Caco-2 (cell line): ENCODE data around the gene SLC25A3. TPM values are rescaled to one million over a fixed set of nuclear protein-coding genes. Genes with fewer than 3 reads are reported as not detected.
"Not testable (repeated sequence)": the region's sequence is repeated elsewhere in the genome, so short reads cannot be mapped to it uniquely, and the experiment has no call there.

Source experiments
- BruUV-seq: library from RNA; stranded (reverse); fragments of 400-500 nt; replicated peaks from 2 replicates; lab custom pipeline; 2021; lab: Mats Ljungman, UMichigan
- CTCF ChIA-PET: fragments of 300-600 bp; sonication (Branson Sonifier 250); formaldehyde crosslinking; loops from one replicate; lab custom pipeline; 2022; ENCODE audit warnings: antibody characterized with exemption; lab: Charles Lee
- POLR2A ChIA-PET: fragments of 300-600 bp; sonication (Branson Sonifier 250); formaldehyde crosslinking; loops from one replicate; lab custom pipeline; 2022; ENCODE audit warnings: antibody characterized with exemption; lab: Charles Lee
- DNase-seq, 2 experiments: peaks; one replicate each; pipeline versions ENCODE4 v3.0.0 to v3.0.0-alpha.2; 2020 to 2022
- H3K27me3 ChIP-seq: replicated peaks from 2 replicates; pipeline ENCODE4 v1.6.0; 2011; ENCODE audit warnings: low read length; ENCODE audit not compliant: control insufficient read depth, insufficient read depth
- H3K36me3 ChIP-seq: 2 replicates; pipeline ENCODE4 v1.5.1; 2011; ENCODE audit warnings: low read length; ENCODE audit not compliant: control insufficient read depth, insufficient read depth
- H3K4me1 ChIP-seq: fragments of 250-450 bp; sonication (Bioruptor Pico); 2 replicates; pipeline ENCODE4 v1.5.1; 2020; ENCODE audit warnings: mild to moderate bottlenecking
- H3K4me3 ChIP-seq: 2 replicates; pipeline ENCODE4 v1.5.1; 2011; ENCODE audit warnings: low read depth, mild to moderate bottlenecking, control low read depth, low read length
- H3K9me3 ChIP-seq: fragments of 250-450 bp; sonication (Bioruptor Pico); 2 replicates; pipeline ENCODE4 v1.5.1; 2020; ENCODE audit warnings: mild to moderate bottlenecking, moderate library complexity
- H3K27ac Mint-ChIP-seq: one replicate; pipeline ENCODE4 v1.8.0; 2022; ENCODE audit warnings: mixed read lengths; ENCODE audit not compliant: unreplicated experiment
- H3K27me3 Mint-ChIP-seq: one replicate; pipeline ENCODE4 v1.8.0; 2022; ENCODE audit warnings: mixed read lengths; ENCODE audit not compliant: insufficient read depth, unreplicated experiment
- H3K36me3 Mint-ChIP-seq: one replicate; pipeline ENCODE4 v1.8.0; 2022; ENCODE audit warnings: mild to moderate bottlenecking, mixed read lengths; ENCODE audit not compliant: insufficient read depth, unreplicated experiment
- H3K4me1 Mint-ChIP-seq: one replicate; pipeline ENCODE4 v1.8.0; 2022; ENCODE audit warnings: low read depth, mixed read lengths; ENCODE audit not compliant: unreplicated experiment
- H3K4me3 Mint-ChIP-seq: one replicate; pipeline ENCODE4 v1.8.0; 2022; ENCODE audit warnings: mild to moderate bottlenecking, moderate library complexity, mixed read lengths; ENCODE audit not compliant: unreplicated experiment
- H3K9me3 Mint-ChIP-seq: one replicate; pipeline ENCODE4 v1.8.0; 2022; ENCODE audit warnings: mixed read lengths; ENCODE audit not compliant: unreplicated experiment
- CTCF ChIP-seq, 2 experiments: fragments of 200-600 bp in 1 of 2; IDR thresholded peaks; 1 replicate in 1 of 2; 2 replicates in 1 of 2; pipeline versions ENCODE4 v1.5.1 to v1.8.0; 2011 to 2022; ENCODE audit warnings: antibody characterized with exemption in 1 of 2, control low read depth in 1 of 2, inconsistent platforms in 1 of 2, low read depth in 1 of 2, low read length in 1 of 2, mild to moderate bottlenecking in 1 of 2, moderate library complexity in 1 of 2; ENCODE audit not compliant: insufficient read depth in 1 of 2, severe bottlenecking in 1 of 2, unreplicated experiment in 1 of 2
- intact Hi-C: fragments of 100-400 bp; cut with micrococcal nuclease; formaldehyde crosslinking; loops from one replicate; pipeline ENCODE4 v1.10.0; 2022; ENCODE audit not compliant: unreplicated experiment
- total RNA-seq: library from RNA; stranded (reverse); gene quantifications from 2 replicates; pipeline ENCODE4 v1.2.3, GENCODE V29; 2022

The SLC25A3 gene
- total RNA-seq, 1 experiment from 2014 or later = 888 TPM

GRCh38 chr12:98595243-98595988 lies 1.9 kb downstream of the SLC25A3 start:
- Mint-ChIP-seq H3K9me3 (no peaks in the 10 kb centered on the region), H3K4me1 (peaks cover 7% of the 10 kb centered on the region), H3K27me3 (no peaks in the 10 kb centered on the region), H3K27ac (peak overlapping the region; percentile 98), H3K4me3 (peak overlapping the region; percentile 98), H3K36me3 (peaks cover 76% of the 10 kb centered on the region)
- DNase-seq = no peak
- intact Hi-C loops = loop anchor here (2.0 kb wide), 1 partner anchor 59 kb away; no protein-coding TSS in a partner anchor
- Histone ChIP-seq H3K27me3 (no peaks in the 10 kb centered on the region), H3K9me3 (no peaks in the 10 kb centered on the region), H3K4me3 (peak overlapping the region; percentile 97), H3K4me1 (peaks cover 17% of the 10 kb centered on the region), H3K36me3 (peaks cover 4% of the 10 kb centered on the region)
- CTCF ChIA-PET = interaction anchor here (3.9 kb wide), 1 partner anchor 28 kb away, joined by 54 read pairs; no protein-coding TSS in a partner anchor
- TF ChIP-seq CTCF (IDR thresholded peaks at IDR 0.05; ENCODE audit: insufficient read depth in 1 of 2, low read depth in 1 of 2, low read length in 1 of 2, severe bottlenecking in 1 of 2, unreplicated experiment in 1 of 2) = no peak
- no TSS peak for BruUV-seq
- POLR2A ChIA-PET = interaction anchor here (0.9 to 3.7 kb wide), 2 partner anchors 24 to 28 kb away, joined by 4 to 33 read pairs; no protein-coding TSS in a partner anchor

- H3K4me3 ChIP-seq, CTCF ChIA-PET, H3K9me3 ChIP-seq, H3K9me3 Mint-ChIP-seq, H3K27me3 Mint-ChIP-seq, H3K4me1 Mint-ChIP-seq, H3K4me3 Mint-ChIP-seq, H3K27ac Mint-ChIP-seq, DNase-seq, H3K36me3 ChIP-seq, POLR2A ChIA-PET, H3K27me3 ChIP-seq, BruUV-seq, intact Hi-C loops, H3K4me1 ChIP-seq: not testable (repeated sequence)
- peaks cover 95% of the 10 kb centered on the region for H3K36me3 Mint-ChIP-seq
Observed at GRCh38 chr12:98597313-98597712, 3.8 kb downstream of the SLC25A3 start.

- H3K4me1 Mint-ChIP-seq = no peaks in the 10 kb centered on the region
- POLR2A ChIA-PET = interaction anchor here (0.6 kb wide), 1 partner anchor 93 kb away, joined by 3 read pairs; no protein-coding TSS in a partner anchor
- no peaks in the 10 kb centered on the region for H3K27me3 Mint-ChIP-seq
- CTCF ChIA-PET = interaction anchor here (0.8 kb wide), 1 partner anchor 35 kb away, joined by 4 read pairs; no protein-coding TSS in a partner anchor
- Histone ChIP-seq H3K4me1 (no peaks in the 10 kb centered on the region), H3K4me3 (no peak overlapping the region), H3K27me3 (no peaks in the 10 kb centered on the region), H3K36me3 (peaks cover 4% of the 10 kb centered on the region; the same call in 1 of the 2 replicates), H3K9me3 (no peaks in the 10 kb centered on the region)
- no peak for TF ChIP-seq CTCF (IDR thresholded peaks at IDR 0.05; ENCODE audit: insufficient read depth in 1 of 2, low read depth in 1 of 2, low read length in 1 of 2, severe bottlenecking in 1 of 2, unreplicated experiment in 1 of 2)
- no peak for DNase-seq
- no TSS peak for BruUV-seq
- H3K9me3 Mint-ChIP-seq = no peaks in the 10 kb centered on the region
- H3K36me3 Mint-ChIP-seq = peaks cover 78% of the 10 kb centered on the region
- H3K4me3 Mint-ChIP-seq = no peak overlapping the region
- no peak overlapping the region for H3K27ac Mint-ChIP-seq
- intact Hi-C loops = no loop called here
Observed at GRCh38 chr12:98601924-98602323, 8.4 kb downstream of the SLC25A3 start.
